HepG2 (cell line): ENCODE data around the gene SLC39A3. TPM values are rescaled to one million over a fixed set of nuclear protein-coding genes. Genes with fewer than 3 reads are reported as not detected.

Experiments used
- AFF4 ChIP-seq: sonication (generic); formaldehyde crosslinking; IDR thresholded peaks from 2 replicates; pipeline ENCODE4 v1.4.0; 2020; ENCODE audit warnings: missing genetic modification reagents
- ARHGAP35 ChIP-seq: sonication (generic); formaldehyde crosslinking; IDR thresholded peaks from 2 replicates; pipeline ENCODE4 v1.9.0; 2022; ENCODE audit warnings: mild to moderate bottlenecking, inconsistent platforms, moderate library complexity, missing genetic modification reagents, borderline replicate concordance
- ARNT ChIP-seq: fragments of 450-650 bp; IDR thresholded peaks from 2 replicates; pipeline ENCODE4 v1.6.1; 2017
- DMAP1 ChIP-seq: IDR thresholded peaks from 2 replicates; pipeline ENCODE4 v1.6.1; 2016
- GATAD2A ChIP-seq: IDR thresholded peaks from 2 replicates; pipeline ENCODE4 v1.6.1; 2016
- HIVEP1 ChIP-seq: sonication (generic); formaldehyde crosslinking; IDR thresholded peaks from 2 replicates; pipeline ENCODE4 v1.4.0; 2020; ENCODE audit warnings: mild to moderate bottlenecking, missing genetic modification reagents
- SMAD1 ChIP-seq: sonication (generic); formaldehyde crosslinking; IDR thresholded peaks from 2 replicates; pipeline ENCODE4 v1.4.0; 2020; ENCODE audit warnings: missing genetic modification reagents, low read depth, mild to moderate bottlenecking, borderline replicate concordance
- SMARCC2 ChIP-seq: fragments of 450-650 bp; IDR thresholded peaks from 2 replicates; pipeline ENCODE4 v1.6.1; 2017; ENCODE audit warnings: antibody characterized with exemption, mild to moderate bottlenecking
- SRSF4 ChIP-seq: fragments of 200-400 bp; formaldehyde crosslinking; IDR thresholded peaks from one replicate; pipeline ENCODE4 v1.6.1; 2018; ENCODE audit warnings: mild to moderate bottlenecking, low read depth, low read length, moderate library complexity; ENCODE audit not compliant: poor library complexity, severe bottlenecking
- STAT5B ChIP-seq: sonication (generic); formaldehyde crosslinking; IDR thresholded peaks from 2 replicates; pipeline ENCODE4 v1.4.0; 2020; ENCODE audit warnings: missing genetic modification reagents
- ZNF296 ChIP-seq: sonication (generic); formaldehyde crosslinking; conservative IDR thresholded peaks from 2 replicates; pipeline ENCODE4 v1.5.0; 2020; ENCODE audit warnings: mild to moderate bottlenecking, missing genetic modification reagents
- ZNF335 ChIP-seq: sonication (generic); formaldehyde crosslinking; IDR thresholded peaks from 2 replicates; pipeline ENCODE4 v1.4.0; 2020; ENCODE audit warnings: missing genetic modification reagents
- ZNF567 ChIP-seq: sonication (generic); formaldehyde crosslinking; IDR thresholded peaks from 2 replicates; pipeline ENCODE4 v1.8.1; 2023; ENCODE audit warnings: mild to moderate bottlenecking, missing genetic modification reagents, borderline replicate concordance
- ZNF614 ChIP-seq: IDR thresholded peaks from 2 replicates; pipeline ENCODE4 v1.6.1; 2018; ENCODE audit warnings: missing biosample characterization, missing genetic modification reagents, inconsistent platforms, borderline replicate concordance
- ZNF616 ChIP-seq: sonication (generic); formaldehyde crosslinking; IDR thresholded peaks from 2 replicates; pipeline ENCODE4 v1.5.0; 2020; ENCODE audit warnings: low read depth, mild to moderate bottlenecking, missing genetic modification reagents
- ZNF678 ChIP-seq: sonication (generic); formaldehyde crosslinking; IDR thresholded peaks from 2 replicates; pipeline ENCODE4 v1.4.0; 2020; ENCODE audit warnings: mild to moderate bottlenecking, missing genetic modification reagents
- polyA plus RNA-seq, 8 experiments: library from polyadenylated mRNA; depleted of rRNA in 3 of 8; stranded (reverse) in 7 of 8; unstranded in 1 of 8; fragments of >200 nt; fragmentation: Illumina TruSeq in 4 of 8; extraction: Trizol in 4 of 8; gene quantifications; 2 replicates each; pipeline versions ENCODE4 v1.2.1 to v1.2.3, GENCODE V29; 2011 to 2016; ENCODE audit warnings: low read depth in 4 of 8, missing spikeins in 1 of 8, mixed read lengths in 1 of 8; ENCODE audit not compliant: insufficient read depth in 1 of 8
- total RNA-seq, 5 experiments: library from RNA; depleted of rRNA; stranded (reverse); fragments of >200 nt; fragmentation: Illumina TruSeq; extraction: Trizol; gene quantifications; 2 replicates each; pipeline ENCODE4 v1.2.3, GENCODE V29; 2016; ENCODE audit warnings: low read depth in 1 of 5
- TF ChIP-seq, protein P1 (sequence below): sonication (generic); formaldehyde crosslinking; IDR thresholded peaks from 2 replicates; pipeline ENCODE4 v1.4.0; 2020; ENCODE audit warnings: missing genetic modification reagents, low read depth, mild to moderate bottlenecking, borderline replicate concordance
- TF ChIP-seq, protein P2 (sequence below): sonication (generic); formaldehyde crosslinking; IDR thresholded peaks from 2 replicates; pipeline ENCODE4 v1.4.0; 2020; ENCODE audit warnings: missing genetic modification reagents, borderline replicate concordance
- TF ChIP-seq, protein P3 (sequence below): sonication (generic); formaldehyde crosslinking; IDR thresholded peaks from 2 replicates; pipeline ENCODE4 v1.5.0; 2020; ENCODE audit warnings: mild to moderate bottlenecking, missing genetic modification reagents
- TF ChIP-seq, protein P4 (sequence below): sonication (generic); formaldehyde crosslinking; IDR thresholded peaks from 2 replicates; pipeline ENCODE4 v1.4.0; 2020; ENCODE audit warnings: mild to moderate bottlenecking, missing genetic modification reagents

The SLC39A3 gene
- total and polyA plus RNA-seq, 2 of the 13 experiments (the other 11 are each of a cell fraction or from before 2014, with no cell fraction given), result 33.6 to 41.6 TPM

DNA sequence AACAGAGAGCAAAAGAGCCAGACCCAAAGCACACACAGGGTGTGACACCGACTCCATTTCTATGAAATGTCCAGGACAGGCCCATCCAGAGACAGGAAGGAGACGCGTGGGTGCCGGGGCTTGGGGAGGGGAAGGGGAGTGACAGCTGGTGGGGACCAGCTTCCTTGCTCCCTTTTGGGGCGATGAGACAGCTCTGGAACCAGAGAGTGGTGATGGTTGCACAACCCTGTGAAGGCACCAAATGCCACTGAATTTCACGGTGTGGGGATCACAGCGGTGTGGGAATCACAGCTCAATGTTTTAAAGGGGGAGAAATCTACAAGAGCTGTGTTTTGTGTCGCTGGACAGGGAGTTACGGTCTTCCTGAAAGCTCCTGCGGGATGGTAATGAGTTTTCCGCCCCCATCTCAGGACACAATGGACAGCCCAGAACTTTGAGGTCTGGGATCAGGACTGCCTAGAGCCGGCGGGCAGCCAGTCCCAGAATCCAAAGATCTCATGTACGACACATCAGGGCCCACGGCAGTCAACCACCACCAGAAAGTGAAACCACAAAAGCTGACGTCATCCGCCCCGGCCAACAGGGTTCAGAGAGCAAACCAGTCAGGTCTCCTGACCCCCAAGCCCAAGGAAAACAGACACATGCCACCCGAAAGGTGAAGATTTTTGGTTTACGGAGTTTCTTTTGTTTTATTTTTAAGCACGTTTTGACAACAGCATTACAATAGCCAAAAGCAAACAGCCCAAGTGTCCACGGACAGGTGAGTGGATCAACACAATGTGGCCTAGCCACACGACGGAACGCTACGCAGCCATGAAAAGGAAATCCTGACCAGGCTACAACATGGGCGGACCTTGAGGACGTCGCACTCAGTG is 36.0 kb upstream of the SLC39A3 start (continued):
- TF ChIP-seq ZNF616 (CRISPR knock-in tag), result no peak
- no peak for TF ChIP-seq SMARCC2
- TF ChIP-seq, protein P1, sequence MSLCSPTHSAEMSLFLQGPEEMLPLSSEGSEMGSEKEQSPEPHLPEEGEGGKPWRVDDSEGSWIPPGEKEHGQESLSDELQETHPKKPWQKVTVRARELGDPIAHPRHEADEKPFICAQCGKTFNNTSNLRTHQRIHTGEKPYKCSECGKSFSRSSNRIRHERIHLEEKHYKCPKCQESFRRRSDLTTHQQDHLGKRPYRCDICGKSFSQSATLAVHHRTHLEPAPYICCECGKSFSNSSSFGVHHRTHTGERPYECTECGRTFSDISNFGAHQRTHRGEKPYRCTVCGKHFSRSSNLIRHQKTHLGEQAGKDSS (CRISPR knock-in tag), result no peak
- no peak for TF ChIP-seq ZNF678 (CRISPR knock-in tag)
- TF ChIP-seq, protein P2, sequence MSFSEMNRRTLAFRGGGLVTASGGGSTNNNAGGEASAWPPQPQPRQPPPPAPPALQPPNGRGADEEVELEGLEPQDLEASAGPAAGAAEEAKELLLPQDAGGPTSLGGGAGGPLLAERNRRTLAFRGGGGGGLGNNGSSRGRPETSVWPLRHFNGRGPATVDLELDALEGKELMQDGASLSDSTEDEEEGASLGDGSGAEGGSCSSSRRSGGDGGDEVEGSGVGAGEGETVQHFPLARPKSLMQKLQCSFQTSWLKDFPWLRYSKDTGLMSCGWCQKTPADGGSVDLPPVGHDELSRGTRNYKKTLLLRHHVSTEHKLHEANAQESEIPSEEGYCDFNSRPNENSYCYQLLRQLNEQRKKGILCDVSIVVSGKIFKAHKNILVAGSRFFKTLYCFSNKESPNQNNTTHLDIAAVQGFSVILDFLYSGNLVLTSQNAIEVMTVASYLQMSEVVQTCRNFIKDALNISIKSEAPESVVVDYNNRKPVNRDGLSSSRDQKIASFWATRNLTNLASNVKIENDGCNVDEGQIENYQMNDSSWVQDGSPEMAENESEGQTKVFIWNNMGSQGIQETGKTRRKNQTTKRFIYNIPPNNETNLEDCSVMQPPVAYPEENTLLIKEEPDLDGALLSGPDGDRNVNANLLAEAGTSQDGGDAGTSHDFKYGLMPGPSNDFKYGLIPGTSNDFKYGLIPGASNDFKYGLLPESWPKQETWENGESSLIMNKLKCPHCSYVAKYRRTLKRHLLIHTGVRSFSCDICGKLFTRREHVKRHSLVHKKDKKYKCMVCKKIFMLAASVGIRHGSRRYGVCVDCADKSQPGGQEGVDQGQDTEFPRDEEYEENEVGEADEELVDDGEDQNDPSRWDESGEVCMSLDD, result no peak
- no peak for TF ChIP-seq STAT5B (CRISPR knock-in tag)
- TF ChIP-seq ARNT, result no peak
- peak; percentile 35; the same call in 1 of the 2 replicates for TF ChIP-seq ZNF335 (CRISPR knock-in tag)
- TF ChIP-seq ZNF614, result no peak
- TF ChIP-seq SRSF4, result no peak
- TF ChIP-seq ZNF567 (CRISPR knock-in tag), result no peak
- TF ChIP-seq HIVEP1 (CRISPR knock-in tag), result 0 out of 2 replicates have a peak, but pooled peaks have one; percentile 23
- no peak for TF ChIP-seq ZNF296 (CRISPR knock-in tag)
- 0 out of 2 replicates have a peak, but pooled peaks have one; percentile 30 for TF ChIP-seq GATAD2A (CRISPR knock-in tag)
- TF ChIP-seq ARHGAP35 (CRISPR knock-in tag), result no peak
- TF ChIP-seq AFF4 (CRISPR knock-in tag), result no peak
- TF ChIP-seq SMAD1, result no peak
- no peak for TF ChIP-seq DMAP1 (CRISPR knock-in tag)
- TF ChIP-seq, protein P3, sequence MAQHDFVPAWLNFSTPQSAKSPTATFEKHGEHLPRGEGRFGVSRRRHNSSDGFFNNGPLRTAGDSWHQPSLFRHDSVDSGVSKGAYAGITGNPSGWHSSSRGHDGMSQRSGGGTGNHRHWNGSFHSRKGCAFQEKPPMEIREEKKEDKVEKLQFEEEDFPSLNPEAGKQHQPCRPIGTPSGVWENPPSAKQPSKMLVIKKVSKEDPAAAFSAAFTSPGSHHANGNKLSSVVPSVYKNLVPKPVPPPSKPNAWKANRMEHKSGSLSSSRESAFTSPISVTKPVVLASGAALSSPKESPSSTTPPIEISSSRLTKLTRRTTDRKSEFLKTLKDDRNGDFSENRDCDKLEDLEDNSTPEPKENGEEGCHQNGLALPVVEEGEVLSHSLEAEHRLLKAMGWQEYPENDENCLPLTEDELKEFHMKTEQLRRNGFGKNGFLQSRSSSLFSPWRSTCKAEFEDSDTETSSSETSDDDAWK (CRISPR knock-in tag), result no peak
- TF ChIP-seq, protein P4, sequence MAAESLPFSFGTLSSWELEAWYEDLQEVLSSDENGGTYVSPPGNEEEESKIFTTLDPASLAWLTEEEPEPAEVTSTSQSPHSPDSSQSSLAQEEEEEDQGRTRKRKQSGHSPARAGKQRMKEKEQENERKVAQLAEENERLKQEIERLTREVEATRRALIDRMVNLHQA (CRISPR knock-in tag), result no peak
